Measurements from ENCODE around the gene CLEC4G.

DNA sequence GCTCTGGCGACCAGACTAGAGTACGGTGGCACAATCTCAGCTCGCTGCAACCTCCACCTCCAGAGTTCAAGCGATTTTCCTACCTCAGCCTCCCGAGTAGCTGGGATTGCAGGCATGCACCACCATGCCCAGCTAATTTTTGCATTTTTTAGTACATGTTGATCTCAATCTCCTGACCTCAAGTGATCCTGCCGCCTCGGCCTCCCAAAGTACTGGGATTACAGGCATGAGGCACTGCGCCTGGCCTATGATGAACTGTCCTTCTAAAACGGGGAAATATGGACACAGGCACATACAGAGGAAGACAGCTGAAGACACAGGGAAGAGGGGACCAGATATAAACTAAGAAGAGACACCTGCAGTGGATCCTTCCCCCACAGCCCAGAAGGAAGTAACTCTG is 43.9 kb upstream of the CLEC4G start:
- TF ChIP-seq, protein P1, sequence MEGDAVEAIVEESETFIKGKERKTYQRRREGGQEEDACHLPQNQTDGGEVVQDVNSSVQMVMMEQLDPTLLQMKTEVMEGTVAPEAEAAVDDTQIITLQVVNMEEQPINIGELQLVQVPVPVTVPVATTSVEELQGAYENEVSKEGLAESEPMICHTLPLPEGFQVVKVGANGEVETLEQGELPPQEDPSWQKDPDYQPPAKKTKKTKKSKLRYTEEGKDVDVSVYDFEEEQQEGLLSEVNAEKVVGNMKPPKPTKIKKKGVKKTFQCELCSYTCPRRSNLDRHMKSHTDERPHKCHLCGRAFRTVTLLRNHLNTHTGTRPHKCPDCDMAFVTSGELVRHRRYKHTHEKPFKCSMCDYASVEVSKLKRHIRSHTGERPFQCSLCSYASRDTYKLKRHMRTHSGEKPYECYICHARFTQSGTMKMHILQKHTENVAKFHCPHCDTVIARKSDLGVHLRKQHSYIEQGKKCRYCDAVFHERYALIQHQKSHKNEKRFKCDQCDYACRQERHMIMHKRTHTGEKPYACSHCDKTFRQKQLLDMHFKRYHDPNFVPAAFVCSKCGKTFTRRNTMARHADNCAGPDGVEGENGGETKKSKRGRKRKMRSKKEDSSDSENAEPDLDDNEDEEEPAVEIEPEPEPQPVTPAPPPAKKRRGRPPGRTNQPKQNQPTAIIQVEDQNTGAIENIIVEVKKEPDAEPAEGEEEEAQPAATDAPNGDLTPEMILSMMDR (conservative IDR thresholded peaks at IDR 0.05): no peak
- no peak for TF ChIP-seq ZFX (IDR thresholded peaks at IDR 0.05)

Data from C4-2B (cell line).